Lung microvascular endothelial cell (primary cell): Measurements from ENCODE around the gene ENTPD8. TPM values are rescaled to one million over a fixed set of nuclear protein-coding genes. Genes with fewer than 3 reads are reported as not detected.
A peak's percentile ranks its signal among the peaks of the same experiment; 100 is the strongest.

Source experiments
- DNase-seq, 2 donors: peaks; one replicate each; pipeline versions ENCODE4 v3.0.0 to v3.0.0-alpha.2; 2010; ENCODE audit warnings: low read depth in 2 of 2
- total RNA-seq: library from RNA; depleted of rRNA; stranded (reverse); fragments of >200 nt; gene quantifications from 2 replicates; pipeline ENCODE4 v1.2.1, GENCODE V29; 2014

ENTPD8 gene
- total RNA-seq, 1 donor from 2014 or later = 0.20 TPM

DNA sequence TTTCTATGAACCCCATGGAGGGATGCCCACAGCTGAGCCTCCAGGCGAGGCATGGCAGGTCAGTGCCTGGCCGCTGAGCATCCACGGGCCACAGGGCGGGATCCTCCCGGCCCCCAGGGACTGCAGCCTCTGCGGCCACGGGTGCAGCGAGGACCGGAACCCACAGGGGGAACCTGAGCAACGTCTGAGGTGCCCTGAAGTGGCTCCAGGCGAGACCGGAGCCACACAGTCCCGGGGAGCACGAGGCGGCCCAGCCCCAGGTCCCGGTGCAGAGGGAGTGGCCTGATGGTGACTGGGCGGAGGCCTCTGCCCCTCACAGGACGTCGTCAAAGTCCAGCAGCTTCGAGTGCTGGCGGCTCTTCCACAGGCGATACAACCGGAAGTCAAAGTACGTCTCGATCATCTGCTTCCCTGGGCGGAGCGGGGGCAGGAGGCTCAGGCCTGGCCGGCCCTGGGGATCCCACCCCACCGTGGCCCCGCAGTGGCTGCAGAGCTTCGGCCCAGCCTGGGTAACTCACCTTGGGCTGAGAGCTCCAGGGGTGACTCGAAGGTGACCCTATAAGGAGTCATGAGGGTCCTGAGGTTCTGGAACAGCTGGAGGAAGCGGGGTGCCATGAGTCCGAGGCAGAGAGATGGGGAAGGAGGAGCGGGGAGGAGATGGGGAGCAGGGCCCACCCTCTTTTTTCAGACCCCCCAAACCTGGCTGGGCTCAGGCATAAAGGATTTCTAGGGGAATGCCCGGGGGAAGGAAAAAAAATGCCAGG, 8.1 kb upstream of the ENTPD8 start:
- DNase-seq = no peak

DNA sequence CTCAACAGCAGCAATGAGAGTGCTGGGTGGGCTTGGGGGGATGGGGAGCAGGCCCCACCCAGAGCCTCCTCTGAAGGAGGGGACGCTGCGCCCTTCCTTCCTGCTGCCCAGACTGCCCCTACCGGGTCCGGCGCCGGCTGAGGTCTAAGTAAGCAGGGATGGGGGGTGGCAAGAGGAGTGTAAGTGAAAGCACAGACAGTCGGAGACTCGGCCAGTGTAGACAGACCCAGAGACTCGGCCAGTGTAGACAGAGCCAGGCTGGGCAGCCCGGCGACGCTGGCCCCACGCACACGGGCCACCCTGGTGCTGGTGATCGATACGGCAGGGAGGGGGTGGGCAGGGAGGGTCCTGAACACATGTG, 7.4 kb upstream of the ENTPD8 start:
- DNase-seq = no peak

DNA sequence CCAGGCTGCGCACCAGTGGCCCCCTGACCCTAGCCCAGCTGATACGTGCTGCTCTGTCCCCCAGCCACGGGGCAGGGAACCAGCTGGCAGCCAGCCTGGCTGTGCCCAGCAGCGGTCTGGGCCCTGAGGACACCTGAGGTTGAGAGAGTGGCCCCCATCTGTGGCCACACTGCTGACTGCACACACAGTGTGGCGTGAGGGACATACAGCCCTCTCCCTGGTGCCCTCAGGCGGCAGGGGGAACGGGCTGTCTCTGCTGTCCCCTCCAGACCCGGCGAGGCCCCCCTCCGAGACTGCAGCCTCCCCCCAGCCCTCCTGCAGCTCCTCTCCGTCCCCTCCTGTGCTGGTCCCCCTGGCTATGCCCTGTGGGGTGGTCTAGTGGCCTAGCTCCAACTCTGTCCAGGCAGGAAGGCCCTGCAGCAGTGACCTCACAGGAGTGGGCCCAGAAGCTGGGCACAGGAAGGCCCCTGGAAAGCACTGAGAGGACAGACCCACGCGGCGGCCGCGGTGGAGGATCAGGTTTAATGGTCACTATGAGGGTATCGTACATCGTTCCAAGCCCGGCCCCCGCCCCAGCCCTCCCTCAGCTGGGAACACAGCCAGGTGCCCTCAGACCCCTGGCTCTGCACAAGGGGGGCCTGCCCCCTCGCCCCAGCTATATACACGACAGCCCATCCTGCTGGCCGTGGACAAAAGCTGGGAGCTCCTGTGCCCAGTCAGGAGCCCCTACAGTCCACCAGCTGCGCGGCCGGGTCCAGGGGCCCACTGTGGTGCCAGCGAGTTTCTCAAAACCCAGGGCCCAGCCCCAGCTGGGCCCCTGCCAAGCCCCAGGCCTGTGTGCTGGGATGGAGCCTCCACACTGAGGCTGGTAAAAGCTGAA, 6.8 kb upstream of the ENTPD8 start:
- DNase-seq = no peak

DNA sequence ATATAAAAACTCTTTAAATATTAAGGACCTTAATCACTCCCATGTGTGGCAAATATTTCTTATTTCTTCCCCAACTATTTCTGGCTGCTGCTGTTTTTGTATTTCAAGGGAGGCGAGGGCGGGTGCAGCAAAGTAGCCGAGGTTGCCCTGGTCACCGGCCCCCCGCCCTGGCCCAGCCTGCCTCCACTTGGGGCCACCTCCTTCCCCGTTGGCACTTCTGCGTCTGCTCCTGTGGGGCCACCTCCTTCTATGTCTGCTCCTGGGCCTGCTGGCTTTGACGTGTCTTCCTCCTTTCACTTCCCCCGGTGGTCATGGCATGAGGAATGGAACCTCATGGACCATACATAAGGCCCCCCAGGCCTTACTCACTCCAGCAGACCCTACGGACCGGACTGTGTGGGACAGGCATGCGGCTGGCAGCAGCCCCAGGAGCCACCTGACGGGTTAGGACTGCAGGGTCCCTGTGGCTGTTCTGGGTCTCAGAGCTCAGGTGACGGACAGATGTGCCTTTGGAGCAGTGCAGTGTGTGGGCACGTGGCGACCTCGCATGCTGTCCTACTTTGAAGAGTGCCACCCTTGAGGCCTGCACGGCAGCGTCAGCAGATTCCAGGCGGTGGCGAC, 5.8 kb upstream of the ENTPD8 start:
- DNase-seq = no peak

DNA sequence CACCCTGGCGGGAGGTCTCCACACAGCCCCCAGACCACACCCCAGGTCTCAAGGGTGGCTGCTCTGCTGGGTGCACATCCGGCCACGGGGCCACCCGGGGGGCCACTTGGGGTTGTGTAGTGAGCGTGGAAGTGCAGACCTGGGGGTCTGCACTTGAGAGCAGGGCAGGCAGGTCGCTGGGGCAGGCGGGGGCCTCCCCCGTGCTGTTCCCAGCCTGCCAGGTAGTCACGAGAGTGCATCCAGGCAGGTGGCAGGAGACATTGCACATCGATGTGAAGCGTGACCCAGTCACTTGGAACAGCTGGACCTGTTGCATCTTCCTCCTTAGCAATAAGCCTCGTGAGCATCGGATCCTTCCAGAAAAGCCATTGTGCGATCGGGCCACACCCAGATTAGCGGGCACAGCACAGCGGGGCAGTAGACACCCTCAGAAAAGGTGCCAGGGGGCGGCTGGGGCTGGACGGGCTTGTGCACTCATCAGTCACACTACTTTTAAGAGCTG, 4.8 kb upstream of the ENTPD8 start:
- DNase-seq = no peak

DNA sequence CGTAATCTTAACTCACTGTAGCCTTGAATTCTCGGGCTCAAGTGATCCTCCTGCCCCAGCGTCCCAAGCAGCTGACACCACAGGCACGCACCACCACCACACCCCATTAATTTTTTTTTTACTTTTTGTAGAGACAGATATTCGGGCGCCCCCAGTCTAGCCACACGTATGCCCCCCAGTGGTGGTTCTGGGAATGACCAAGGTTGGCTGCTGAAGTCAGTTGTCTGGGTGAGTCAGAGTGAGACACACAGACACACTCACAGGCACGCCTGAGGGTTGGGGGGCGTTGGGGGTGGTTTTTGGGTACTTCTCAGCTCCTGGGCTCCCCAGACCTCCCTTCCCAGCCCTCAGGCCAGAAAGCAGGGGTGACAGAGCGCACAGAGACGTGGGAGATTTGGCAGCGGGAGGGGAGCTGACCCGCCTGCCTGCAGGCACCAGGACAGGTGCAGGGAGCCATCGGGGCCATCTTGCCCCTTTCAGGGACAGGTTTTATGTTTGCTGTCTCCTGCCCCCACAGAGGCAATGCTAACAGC, 4.2 kb upstream of the ENTPD8 start:
- DNase-seq = peak; percentile 83

DNA sequence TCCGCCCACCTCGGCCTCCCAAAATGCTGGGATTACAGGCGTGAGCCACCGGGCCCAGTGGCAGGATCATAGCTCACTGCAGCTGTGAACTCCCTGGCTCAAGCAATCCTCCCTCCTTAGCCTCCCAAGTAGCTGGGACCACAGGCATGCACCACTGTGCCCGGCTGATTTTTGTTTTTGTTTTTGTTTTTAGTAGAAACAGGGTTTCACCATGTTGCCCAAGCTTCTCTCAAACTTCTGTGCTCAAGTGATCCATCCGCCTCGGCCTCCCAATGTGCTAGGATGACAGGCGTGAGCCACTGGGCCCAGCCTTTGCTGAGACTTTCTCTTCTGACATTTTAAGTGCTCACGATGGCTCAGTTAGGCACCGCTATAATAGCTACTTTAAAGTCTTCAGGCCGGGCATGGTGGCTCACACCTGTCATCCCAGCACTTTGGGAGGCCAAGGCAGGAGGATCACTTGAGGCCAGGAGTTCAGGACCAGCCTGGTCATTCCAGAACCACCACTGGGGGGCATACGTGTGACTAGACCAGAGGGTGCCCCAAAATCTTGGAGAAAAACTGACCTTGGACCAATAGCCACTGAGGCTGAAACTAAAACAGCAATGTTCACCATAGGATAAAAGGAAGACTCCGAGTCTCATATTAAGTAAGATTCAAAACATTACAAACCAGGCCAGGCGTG, 3.1 kb upstream of the ENTPD8 start:
- no peak for DNase-seq

DNA sequence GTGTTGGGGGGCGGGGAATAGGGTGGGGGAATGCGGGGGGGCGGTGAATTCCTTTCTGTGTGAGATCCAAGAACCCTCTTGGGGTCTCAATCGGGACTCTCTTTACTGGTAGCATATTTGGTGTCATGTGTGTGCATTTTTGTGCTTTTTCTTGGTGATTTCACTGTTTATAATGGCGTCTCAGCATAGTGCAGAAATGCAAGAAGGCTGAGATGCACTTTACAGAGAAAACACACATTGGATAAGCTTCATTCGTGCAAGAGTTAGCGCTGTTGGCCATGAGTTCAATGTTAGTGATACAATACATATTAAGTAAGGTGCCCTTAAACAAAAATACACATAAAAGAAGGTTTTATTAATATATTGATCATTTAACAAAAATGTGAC, 771 bp upstream of the ENTPD8 start:
- DNase-seq = no peak

DNA sequence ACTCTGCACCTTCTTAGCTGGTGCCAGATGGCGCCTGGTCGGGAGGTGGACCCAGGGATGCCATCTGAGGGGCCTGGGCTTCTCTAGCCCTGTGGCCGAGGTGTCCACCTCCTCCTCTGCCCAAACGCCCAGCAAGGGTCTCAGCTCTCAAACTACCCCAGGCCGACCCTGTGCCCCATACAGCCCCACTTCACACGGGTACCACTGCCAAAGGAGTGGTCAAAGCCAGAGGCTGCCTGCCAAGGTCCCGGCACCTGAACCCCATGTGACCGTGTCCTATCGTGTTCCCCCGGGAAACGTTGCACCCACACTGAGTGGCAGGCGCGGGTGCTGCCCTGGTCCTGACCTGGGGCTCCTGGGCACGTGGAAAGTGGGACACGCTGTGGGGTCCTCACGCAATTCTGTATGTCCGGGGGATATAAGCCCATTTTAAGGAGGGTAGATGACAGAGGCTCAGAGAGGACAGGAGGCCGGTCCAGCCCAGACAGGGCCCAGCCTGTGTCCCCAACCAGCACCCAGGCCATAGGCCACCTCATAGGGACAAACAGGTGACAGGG, 1.9 kb downstream of the ENTPD8 start:
- no peak for DNase-seq

DNA sequence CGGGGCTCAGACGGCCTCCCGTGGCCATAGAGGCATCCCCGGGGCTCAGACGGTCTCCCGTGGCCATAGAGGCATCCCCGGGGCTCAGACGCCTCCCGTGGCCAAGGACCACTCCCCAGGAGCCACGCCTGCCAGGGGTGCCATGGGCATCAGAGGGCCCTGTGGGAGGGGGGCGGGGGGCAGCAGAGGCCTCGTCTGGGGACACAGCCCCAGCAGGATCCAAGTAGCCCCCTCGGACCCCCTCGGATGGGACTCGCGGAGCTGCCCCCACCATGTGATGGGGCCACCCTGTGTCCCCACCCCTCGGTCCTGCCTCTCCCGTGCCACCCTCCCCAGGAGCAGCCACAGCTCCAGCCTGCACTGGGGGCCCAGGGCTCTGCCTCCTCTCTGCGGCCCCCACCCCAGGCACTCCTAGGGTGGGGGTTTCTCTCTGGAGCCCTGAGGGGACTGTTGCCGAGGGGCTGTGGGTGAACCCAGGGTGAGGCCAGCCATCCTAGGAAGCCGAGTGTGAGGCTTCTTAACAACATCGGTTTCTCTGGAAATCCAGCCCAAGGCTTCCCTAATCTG, 2.5 kb downstream of the ENTPD8 start:
- DNase-seq = no peak

DNA sequence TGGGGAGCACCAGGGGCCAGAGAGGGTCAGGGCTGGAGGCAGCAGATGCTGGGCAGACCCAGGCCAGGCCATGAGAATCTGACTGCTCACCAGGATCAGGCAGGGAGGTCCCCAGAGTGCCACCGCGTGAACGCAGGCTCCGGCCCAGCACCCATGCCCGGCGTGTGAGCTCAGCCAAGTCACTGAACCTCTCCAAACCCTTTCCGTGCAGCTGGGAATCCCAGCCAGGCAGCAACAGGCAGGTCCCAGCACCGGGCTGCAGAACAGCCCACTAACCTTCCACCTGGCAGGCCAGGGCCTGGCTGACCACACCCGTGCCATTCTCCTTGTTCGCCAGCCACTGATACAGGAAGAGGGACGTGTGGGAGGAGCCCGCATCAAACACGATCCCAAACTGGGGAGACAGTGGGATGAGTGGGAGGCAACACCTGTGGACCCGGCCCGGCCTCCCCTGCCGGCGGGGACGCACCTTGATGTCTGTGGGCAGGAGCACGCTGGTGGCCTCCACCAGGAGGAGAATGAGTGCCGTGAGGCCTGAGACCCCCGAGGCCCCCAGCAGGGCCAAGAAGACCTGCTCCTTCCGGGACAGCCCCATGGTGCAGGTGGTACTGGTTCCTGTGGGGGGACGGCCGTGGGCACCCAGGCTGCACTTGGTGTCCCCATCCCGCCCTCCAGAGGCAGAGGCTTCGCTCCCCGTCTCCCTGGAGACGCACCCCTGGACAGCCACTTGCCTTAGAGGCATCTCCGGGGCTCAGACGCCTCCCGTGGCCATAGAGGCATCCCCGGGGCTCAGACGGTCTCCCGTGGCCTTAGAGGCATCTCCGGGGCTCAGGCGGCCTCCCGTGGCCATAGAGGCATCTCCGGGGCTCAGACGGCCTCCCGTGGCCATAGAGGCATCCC, 3.2 kb downstream of the ENTPD8 start:
- DNase-seq = no peak

DNA sequence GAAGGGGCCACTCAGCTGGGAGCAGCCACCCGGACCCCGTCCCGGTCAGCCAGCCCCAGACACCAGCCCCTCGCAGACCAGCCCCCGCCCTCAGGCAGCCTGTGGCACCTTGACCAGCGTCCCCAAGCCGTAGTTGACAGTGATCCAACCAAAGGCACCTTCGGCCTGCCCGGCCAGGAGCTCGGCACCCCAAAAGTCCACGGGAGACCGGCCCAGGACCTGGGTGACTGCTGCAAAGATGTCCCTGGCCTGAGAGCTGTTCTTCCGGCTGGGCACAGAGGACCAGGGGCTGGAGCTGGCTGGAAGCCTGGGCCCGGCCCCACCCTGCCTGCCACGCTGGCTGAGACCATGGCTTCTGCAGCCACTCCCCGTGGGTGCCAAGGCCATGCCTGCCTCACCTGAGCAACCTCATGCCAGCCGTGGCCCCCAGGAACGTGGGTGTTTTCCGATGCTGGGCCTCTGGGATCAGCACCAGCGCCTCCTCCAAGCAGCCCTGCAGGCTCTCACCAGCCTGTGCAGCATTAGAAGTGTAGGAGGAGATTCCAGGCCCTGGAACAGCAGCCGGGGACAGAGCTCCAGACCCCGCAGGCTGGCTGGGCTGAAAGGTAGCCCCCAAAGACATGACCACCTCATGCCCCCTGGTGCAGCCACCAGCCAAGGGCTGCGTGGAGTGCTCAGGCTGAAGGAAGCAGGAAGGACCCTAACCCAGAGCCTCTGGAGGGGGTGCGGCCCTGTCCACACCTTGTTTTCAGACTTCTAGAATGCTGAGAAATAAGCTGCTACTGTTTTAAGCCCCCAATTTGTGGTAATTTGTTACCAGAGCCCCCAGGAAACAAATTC, 4.2 kb downstream of the ENTPD8 start:
- no peak for DNase-seq

DNA sequence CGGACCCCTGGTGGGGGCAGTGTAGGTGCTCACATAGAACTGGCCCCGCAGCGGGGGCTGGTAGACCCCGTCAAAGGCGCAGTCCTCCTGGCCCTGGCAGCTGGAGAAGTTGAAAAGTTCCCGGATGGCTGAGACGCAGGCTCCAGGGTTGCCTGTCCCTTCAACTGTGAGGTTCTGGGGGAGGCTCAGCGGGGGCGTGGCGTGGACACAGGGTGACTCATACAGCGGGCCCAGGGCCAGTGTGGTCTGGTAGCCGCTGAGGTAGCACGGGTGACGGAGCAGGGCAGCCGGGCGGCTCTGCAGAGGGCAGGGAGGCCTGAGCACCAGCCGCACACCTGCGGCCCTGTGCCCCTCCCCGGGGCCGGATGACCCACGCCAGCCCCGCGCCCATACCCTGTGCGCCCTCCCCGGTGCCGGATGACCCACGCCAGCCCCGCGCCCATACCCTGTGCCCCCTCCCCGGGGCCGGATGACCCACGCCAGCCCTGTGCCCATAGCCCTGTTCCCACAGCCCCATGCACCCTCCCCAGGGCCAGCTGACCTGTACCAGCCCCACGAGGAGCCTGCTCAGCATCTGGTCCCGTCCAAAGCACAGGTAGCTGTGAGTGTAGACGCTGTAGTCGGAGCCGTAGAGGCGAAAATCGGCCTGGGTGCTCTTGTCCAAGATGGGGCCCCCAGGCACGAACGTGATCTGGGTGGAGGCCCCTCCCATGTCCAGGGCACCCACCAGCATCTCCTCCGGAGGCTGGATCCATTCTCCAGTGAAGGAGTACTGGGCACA, 5.0 kb downstream of the ENTPD8 start:
- peak; percentile 71 to 81 for DNase-seq

DNA sequence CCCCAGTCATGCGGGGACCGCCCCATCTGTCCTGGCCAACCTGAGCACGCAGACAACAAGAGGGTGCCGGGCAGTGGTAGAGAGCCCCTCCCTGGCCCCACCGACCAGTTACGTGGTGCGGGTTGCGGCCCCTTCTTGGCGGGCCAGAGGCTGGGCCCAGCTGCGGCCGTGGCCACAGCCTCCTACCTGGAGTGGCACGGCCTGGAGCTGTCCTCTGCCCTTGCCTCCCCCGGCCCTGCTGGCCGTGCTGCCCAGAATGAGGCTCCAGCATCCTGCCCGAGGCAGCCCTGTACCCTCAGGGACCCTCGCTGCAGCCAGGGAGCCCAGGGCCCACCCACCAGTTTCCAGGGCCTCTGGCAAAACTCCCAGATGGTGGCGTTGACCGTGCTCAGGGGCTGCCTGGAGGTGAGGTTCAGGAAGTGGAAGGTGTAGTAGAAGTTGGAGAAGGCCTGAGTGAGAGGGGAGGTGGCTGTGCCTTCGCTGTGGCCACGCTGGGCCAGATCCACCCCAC, 5.7 kb downstream of the ENTPD8 start:
- no peak for DNase-seq

DNA sequence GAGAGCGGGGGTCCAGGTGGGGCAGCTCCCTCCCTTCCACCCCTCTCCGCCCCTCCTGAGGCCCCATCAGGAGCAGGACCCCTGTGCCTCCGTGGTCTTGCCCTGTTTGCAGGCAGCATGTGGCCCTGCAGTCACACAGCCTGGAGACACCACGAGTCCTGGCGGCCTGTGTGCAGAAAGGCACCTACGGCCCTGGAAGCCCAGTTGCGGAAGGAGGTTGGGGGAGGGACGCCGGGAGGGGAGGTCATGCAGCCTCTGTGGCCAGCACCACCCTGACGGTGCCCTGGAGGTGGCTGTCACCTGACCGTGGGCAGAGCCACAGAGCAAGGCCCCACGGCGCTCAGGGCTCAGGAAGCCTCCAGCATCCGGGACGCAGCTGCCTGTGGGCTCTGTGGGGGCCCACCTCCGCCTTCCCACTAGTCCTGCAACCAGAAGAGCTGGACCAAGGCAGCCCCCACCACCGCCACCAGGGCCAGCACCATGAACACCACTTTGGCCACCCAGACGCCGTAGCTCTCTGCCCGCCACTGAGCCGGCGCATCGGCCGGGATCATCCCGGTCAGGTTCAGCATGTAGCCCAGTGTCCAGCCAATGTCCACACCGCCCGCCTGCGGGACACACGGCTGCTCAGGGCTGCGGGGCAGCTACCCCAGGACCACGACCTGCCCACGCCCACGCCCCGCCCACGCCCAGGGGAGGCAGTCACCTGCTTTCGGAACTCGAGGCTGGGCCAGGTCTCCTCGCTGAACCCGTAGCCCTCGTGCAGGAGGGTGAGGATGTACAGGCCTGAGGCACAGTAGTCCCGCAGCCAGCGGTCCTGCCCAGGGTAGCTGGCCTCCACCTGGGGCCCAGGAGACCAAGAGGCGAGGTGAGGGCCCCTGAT, 6.4 kb downstream of the ENTPD8 start:
- DNase-seq = no peak

DNA sequence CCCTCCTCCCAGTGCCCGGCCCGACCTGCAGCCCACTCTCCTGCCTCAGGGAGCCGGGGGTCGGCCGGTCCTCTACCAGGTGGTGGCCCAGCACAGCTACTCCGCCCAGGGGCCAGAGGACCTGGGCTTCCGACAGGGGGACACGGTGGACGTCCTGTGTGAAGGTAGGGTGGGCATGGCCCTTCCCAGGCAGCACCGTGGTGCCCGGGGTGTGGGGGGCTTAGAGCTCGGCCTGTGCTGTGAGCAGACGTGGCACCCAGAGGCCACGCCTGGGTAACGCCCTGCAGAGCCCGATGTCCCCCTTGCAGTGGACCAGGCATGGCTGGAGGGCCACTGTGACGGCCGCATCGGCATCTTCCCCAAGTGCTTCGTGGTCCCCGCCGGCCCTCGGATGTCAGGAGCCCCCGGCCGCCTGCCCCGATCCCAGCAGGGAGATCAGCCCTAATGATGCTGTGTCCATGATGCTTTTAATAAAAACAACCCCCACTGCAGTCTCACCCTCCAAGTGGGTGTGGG, 7.2 kb downstream of the ENTPD8 start:
- no peak for DNase-seq
